NCI-H2107 treated with DMSO at 0.1 percent for 48 hours (cell line): ENCODE measurements around the gene EMC8.
A peak's percentile ranks its signal among the peaks of the same experiment; 100 is the strongest.
"Not testable (repeated sequence)": the region's sequence is repeated elsewhere in the genome, so short reads cannot be mapped to it uniquely, and the experiment has no call there.

Experiments used
- DNase-seq: peaks from one replicate; lab custom pipeline; 2025; ENCODE audit not compliant: unreplicated experiment; lab: John Stamatoyannopoulos, UW

Gene EMC8

GRCh38 chr16:85799497-85800320 is at the start of gene EMC8, which contains the start of gene COX4I1:
TSS of gene EMC8 (minus strand) at chr16:85799544. CDS start at chr16:85799295, 249 bp downstream.
TSS of gene COX4I1 (plus strand) at chr16:85799695. CDS start at chr16:85801206, 1,511 bp downstream.
- peak; percentile 70 for DNase-seq

DNA sequence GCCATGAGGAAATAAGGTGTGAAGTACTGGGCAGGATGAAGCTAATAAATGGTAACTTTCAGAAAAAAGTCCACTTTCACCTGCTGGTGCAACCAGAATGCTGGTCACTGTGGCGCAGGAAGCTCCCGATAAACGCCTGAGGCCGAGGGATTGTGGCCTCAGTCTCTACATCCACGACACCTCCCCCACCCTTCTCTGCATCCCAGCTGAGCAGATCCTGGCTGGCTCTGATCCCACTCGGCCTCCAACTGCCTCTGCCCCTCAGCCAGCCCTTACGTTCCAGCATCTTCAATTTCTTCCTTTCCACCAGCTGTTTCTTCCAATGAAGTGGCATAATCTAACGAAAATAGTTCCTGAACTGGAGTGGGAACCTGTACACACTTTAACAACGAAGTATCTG is 49.6 kb upstream of the EMC8 start:
- DNase-seq: no peak

DNA sequence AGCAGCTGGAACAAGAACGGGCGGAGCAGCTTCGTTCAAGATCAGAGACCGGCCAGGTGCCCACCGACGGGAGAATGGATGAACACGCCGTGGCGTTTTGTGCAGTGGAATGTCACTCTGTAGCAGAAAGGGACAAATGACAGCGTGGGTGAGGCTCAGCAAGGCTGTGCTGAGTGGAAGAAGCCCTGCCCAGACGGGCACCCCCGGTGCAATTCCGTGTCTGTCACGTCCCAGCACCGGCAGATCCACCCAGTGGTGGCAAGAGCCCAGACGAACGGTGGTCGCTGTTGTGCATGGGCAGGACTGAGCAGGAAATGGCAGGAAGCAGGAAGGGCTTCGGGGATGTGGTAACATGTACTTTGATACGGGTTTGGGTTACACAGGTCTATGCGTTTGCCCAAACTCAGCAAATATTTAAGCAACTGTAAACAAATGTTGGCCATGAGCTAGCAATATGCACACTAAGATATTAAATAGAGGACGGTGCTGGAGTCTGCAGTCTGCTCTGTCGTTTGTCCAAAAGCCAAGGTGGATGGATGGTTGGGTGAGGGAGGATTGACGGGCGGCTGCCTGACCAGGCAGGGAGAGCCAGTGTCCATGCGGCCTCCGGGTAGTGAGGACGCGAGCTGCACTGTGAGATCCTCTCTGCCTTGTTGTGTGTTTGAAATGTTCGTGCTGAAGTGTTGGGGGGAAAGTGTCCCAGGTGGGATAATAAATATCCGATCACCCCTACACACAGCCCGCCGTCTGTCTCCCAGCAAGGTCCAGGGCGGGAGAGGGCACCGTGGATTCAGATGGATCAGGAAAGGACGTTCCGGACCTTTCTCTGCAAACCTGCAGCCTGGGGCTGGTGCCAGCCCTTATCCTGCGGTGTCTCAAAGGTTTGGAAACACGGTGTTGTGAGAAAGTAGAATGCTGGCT is 48.6 kb upstream of the EMC8 start:
- no peak for DNase-seq

GRCh38 chr16:85847036-85847435 is 47.7 kb upstream of the EMC8 start:
- DNase-seq: no peak

DNA sequence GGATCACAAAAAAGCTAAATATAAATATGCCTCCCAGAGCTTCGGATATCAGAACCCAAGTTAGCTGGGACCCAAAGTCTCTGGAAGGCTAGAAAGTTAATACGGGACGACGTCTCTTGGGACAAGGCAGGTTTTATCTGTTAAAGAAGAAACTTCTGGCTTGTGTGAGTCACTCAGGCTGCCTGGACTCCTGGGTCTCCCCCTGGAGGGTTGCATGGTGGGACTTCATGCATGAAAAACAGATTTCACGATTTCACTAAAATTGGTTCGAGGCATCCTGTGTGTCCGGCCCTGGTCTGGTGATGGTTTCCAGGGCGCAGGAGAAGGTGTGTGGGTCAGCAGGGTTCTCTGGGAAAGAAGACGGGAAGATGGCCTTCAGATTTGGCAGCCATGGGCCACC is 47.1 kb upstream of the EMC8 start:
- DNase-seq: no peak

DNA sequence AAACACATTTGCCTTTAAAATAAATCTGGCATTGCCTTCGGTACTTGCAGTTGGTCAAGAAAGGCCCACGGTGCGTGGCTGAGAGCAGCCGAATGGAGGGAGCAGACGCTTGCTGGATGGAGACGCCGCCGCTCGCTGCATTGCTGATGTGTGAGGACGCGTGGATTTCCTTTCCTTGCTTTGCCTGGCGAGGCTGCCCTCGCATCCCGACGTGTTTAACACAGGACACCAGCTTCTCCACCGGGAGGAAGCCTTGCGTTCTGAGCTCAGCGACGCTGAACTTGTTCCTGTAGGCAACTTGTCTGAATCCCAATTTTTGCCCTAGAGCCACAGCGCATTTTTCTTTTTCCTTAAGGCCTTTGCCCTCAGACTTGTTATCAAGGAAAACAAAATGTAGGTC is 45.9 kb upstream of the EMC8 start:
- DNase-seq: no peak

GRCh38 chr16:85844786-85845185 is 45.4 kb upstream of the EMC8 start:
- no peak for DNase-seq

- DNase-seq: no peak
These were observed 44.8 kb upstream of the EMC8 start for GRCh38 chr16:85844169-85844481.

DNA sequence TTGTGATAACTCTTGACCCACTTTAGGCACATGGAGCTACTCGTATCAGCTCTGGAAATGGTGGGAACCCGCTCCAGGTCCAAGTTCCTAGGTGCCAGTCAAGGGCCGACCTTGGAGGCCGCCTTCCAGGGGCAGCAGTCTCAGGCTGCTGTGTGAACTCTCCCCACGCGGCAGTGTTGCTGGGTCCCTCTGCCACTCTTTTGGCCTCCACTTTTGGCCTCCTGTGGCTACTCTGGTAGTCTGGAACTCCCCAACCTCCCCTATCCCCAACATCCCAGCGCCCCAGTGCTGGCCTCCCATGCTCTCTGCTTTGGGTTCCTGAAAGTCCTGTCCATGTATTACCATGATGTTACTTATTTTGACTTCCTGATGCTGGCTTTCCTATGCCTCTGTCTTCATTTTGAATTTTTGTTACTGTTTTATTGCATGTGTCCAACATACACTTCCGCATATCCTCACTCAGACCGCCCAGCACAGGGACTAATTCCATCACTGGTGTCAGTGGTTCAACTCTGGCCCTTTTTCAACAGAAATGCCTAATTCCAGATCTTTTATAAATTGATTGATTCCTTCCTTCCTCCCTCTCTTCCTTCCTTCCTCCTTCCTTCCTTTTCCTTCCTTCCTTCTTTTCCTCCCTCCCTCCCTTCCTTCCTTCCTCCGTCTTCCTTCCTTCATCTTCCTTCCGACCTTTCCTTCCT is 44.3 kb upstream of the EMC8 start:
- DNase-seq: no peak

GRCh38 chr16:85842848-85843247 is 43.5 kb upstream of the EMC8 start:
- no peak for DNase-seq

DNA sequence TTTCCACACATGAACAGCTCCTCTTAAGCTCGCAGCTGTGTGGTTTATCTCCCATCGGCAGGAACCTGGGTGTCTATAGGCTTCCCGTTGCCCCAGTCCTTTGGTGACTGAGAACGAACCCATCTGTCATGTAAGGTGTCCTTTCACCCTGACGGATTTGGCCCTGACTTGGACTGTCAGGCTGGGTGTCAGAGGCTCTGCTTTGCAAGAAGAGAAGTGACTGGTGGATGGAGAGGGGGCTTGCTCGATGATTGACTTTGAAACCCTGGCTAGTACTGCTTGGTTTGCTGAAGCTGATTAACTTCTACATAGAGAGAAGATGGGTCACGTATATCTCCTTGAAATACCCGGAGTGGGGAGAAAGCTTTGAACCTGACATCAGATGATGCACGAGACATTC is 43.1 kb upstream of the EMC8 start:
- no peak for DNase-seq

- no peak for DNase-seq
These were observed 41.5 kb upstream of the EMC8 start for GRCh38 chr16:85840801-85841200.

- no peak for DNase-seq
These were observed 41.1 kb upstream of the EMC8 start for GRCh38 chr16:85840395-85840794.

- no peak for DNase-seq
These were observed 40.4 kb upstream of the EMC8 start for GRCh38 chr16:85839681-85840240.

- no peak for DNase-seq
These were observed 39.7 kb upstream of the EMC8 start for GRCh38 chr16:85838876-85839585.

- DNase-seq: no peak
These were observed 39.0 kb upstream of the EMC8 start for GRCh38 chr16:85838381-85838780.

DNA sequence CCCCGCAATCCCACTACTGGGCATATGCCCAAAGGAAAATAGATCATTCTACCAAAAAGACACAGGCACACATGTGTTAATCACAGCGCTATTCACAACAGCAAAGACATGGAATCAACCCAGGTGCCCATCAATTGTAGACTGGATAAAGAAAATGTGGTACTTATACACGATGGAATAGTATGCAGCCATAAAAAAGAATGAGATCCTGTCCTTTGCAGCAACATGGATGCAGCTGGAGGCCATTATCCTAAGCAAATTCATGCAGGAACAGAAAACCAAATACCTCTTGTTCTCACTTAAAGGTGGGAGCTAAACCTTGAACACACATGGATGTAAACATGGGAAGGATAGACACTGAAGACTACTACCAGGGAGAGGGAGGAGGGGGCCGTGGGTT is 38.3 kb upstream of the EMC8 start:
- DNase-seq: not testable (repeated sequence)

GRCh38 chr16:85836706-85837582 is 37.6 kb upstream of the EMC8 start:
- DNase-seq: no peak

DNA sequence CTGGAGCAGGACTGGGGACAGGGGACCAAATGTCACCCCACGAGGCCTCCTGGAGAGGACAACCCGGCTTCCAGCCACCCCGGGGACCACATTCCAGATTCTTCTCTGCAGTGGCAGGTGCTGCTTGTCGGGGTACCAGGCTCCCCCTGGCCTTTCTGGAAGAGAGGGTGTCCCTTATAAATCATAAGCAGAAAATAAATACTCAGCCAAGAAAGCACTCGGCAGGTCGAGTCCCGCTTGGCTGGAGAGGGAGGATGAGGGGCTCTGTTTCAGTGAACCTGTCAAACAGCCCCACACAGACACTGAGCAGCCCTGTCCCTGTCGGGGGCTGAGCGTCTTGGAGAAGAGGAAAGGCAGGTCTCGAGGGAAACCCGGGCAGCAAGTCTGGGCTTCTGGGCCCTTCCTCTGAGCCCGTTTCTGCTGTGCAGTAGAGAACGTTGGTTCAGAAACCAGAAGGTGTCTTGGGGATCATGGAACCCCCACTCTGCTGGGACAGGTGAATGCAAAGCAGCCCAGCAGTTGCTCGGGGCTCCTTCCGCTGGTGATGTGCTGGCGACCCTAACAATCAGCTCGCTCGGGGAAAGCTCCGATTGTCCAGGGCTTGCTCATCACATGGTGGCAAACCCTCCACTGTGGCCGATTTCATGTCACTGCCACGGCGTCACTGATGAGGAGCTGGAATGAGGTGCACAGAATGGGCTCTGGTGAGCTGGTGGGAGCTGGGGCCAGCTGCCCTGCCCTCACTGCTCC is 36.8 kb upstream of the EMC8 start:
- no peak for DNase-seq
